Stimulated activated naive CD8-positive, alpha-beta T cell treated with anti-CD3 and anti-CD28 coated beads, Interleukin-15, Interleukin-2, amounts not matched to agents 100 ng/mL and 50 ng/mL, for 24 hours (primary cell): ENCODE results near the gene ZBTB7B.
A peak's percentile ranks its signal among the peaks of the same experiment; 100 is the strongest.

Experiments
- H3K27ac Mint-ChIP-seq: one replicate; pipeline ENCODE4 v1.8.0; 2021; ENCODE audit warnings: mild to moderate bottlenecking, mixed read lengths
- H3K27me3 Mint-ChIP-seq: one replicate; pipeline ENCODE4 v1.8.0; 2021; ENCODE audit warnings: mixed read lengths
- H3K36me3 Mint-ChIP-seq: one replicate; pipeline ENCODE4 v1.8.0; 2021; ENCODE audit warnings: low read depth, mixed read lengths
- H3K4me1 Mint-ChIP-seq: one replicate; pipeline ENCODE4 v1.8.0; 2021; ENCODE audit warnings: low read depth, mixed read lengths
- H3K4me3 Mint-ChIP-seq: one replicate; pipeline ENCODE4 v1.8.0; 2021; ENCODE audit warnings: mild to moderate bottlenecking, mixed read lengths
- H3K9me3 Mint-ChIP-seq: one replicate; pipeline ENCODE4 v1.8.0; 2021; ENCODE audit warnings: mixed read lengths

Gene ZBTB7B

GRCh38 chr1:155011437-155012025 lies 8.9 kb downstream of the ZBTB7B start:
- H3K4me1 Mint-ChIP-seq: peaks cover 77% of the 10 kb centered on the region
- no peak overlapping the region for H3K4me3 Mint-ChIP-seq
- H3K9me3 Mint-ChIP-seq: no peaks in the 10 kb centered on the region
- H3K36me3 Mint-ChIP-seq: peaks cover 7% of the 10 kb centered on the region
- H3K27ac Mint-ChIP-seq: no peak overlapping the region
- H3K27me3 Mint-ChIP-seq: no peaks in the 10 kb centered on the region

- Mint-ChIP-seq H3K9me3 (no peaks in the 10 kb centered on the region), H3K36me3 (peaks cover 7% of the 10 kb centered on the region)
These were observed 9.5 kb downstream of the ZBTB7B start for GRCh38 chr1:155012026-155012546.

GRCh38 chr1:155012776-155013602 lies 10.4 kb downstream of the ZBTB7B start:
- Mint-ChIP-seq H3K4me3 (peak overlapping the region; percentile 22), H3K4me1 (peaks cover 79% of the 10 kb centered on the region), H3K36me3 (peaks cover 7% of the 10 kb centered on the region), H3K27ac (peak overlapping the region; percentile 42), H3K9me3 (no peaks in the 10 kb centered on the region), H3K27me3 (no peaks in the 10 kb centered on the region)

More at GRCh38 chr1:155012026-155012546, 9.5 kb downstream of the ZBTB7B start:
- H3K27ac Mint-ChIP-seq: no peak overlapping the region
- peaks cover 77% of the 10 kb centered on the region for H3K4me1 Mint-ChIP-seq
- no peaks in the 10 kb centered on the region for H3K27me3 Mint-ChIP-seq
- H3K4me3 Mint-ChIP-seq: no peak overlapping the region

GRCh38 chr1:155013632-155014031 lies 11.0 kb downstream of the ZBTB7B start:
- Mint-ChIP-seq H3K4me1 (peaks cover 80% of the 10 kb centered on the region), H3K36me3 (peaks cover 7% of the 10 kb centered on the region), H3K27me3 (no peaks in the 10 kb centered on the region), H3K9me3 (no peaks in the 10 kb centered on the region), H3K27ac (no peak overlapping the region), H3K4me3 (no peak overlapping the region)

GRCh38 chr1:155014709-155015508 lies 12.3 kb downstream of the ZBTB7B start:
- Mint-ChIP-seq H3K4me3 (no peak overlapping the region), H3K4me1 (peaks cover 75% of the 10 kb centered on the region), H3K27me3 (no peaks in the 10 kb centered on the region), H3K27ac (no peak overlapping the region), H3K9me3 (no peaks in the 10 kb centered on the region), H3K36me3 (peaks cover 7% of the 10 kb centered on the region)

- no peaks in the 10 kb centered on the region for H3K9me3 Mint-ChIP-seq
- peak overlapping the region; percentile 67 for H3K27ac Mint-ChIP-seq
- no peaks in the 10 kb centered on the region for H3K27me3 Mint-ChIP-seq
- no peak overlapping the region for H3K4me3 Mint-ChIP-seq
- H3K36me3 Mint-ChIP-seq: peaks cover 7% of the 10 kb centered on the region
- H3K4me1 Mint-ChIP-seq: peaks cover 70% of the 10 kb centered on the region
These were observed 13.1 kb downstream of the ZBTB7B start for GRCh38 chr1:155015527-155016230.

- Mint-ChIP-seq H3K4me1 (peaks cover 63% of the 10 kb centered on the region), H3K36me3 (peaks cover 7% of the 10 kb centered on the region), H3K27ac (peak overlapping the region; percentile 67), H3K4me3 (peak overlapping the region; percentile 17), H3K9me3 (no peaks in the 10 kb centered on the region), H3K27me3 (no peaks in the 10 kb centered on the region)
These were observed 13.7 kb downstream of the ZBTB7B start for GRCh38 chr1:155016231-155016831.

- Mint-ChIP-seq H3K4me1 (peaks cover 57% of the 10 kb centered on the region), H3K27ac (peak overlapping the region; percentile 28), H3K27me3 (no peaks in the 10 kb centered on the region), H3K9me3 (no peaks in the 10 kb centered on the region), H3K4me3 (peak overlapping the region; percentile 69), H3K36me3 (peaks cover 7% of the 10 kb centered on the region)
These were observed 14.7 kb downstream of the ZBTB7B start for GRCh38 chr1:155017041-155017945.

- no peaks in the 10 kb centered on the region for H3K9me3 Mint-ChIP-seq
- no peaks in the 10 kb centered on the region for H3K27me3 Mint-ChIP-seq
- H3K4me1 Mint-ChIP-seq: peaks cover 50% of the 10 kb centered on the region
- peak overlapping the region; percentile 28 for H3K27ac Mint-ChIP-seq
- peaks cover 7% of the 10 kb centered on the region for H3K36me3 Mint-ChIP-seq
- peak overlapping the region; percentile 69 for H3K4me3 Mint-ChIP-seq
These were observed 15.3 kb downstream of the ZBTB7B start for GRCh38 chr1:155017946-155018316.

- peaks cover 7% of the 10 kb centered on the region for H3K36me3 Mint-ChIP-seq
- no peaks in the 10 kb centered on the region for H3K27me3 Mint-ChIP-seq
- no peak overlapping the region for H3K27ac Mint-ChIP-seq
- H3K4me3 Mint-ChIP-seq: no peak overlapping the region
- peaks cover 42% of the 10 kb centered on the region for H3K4me1 Mint-ChIP-seq
- H3K9me3 Mint-ChIP-seq: no peaks in the 10 kb centered on the region
These were observed 16.2 kb downstream of the ZBTB7B start for GRCh38 chr1:155018617-155019348.

- H3K27me3 Mint-ChIP-seq: no peaks in the 10 kb centered on the region
- no peaks in the 10 kb centered on the region for H3K9me3 Mint-ChIP-seq
- peak overlapping the region; percentile 70 for H3K27ac Mint-ChIP-seq
- H3K4me3 Mint-ChIP-seq: no peak overlapping the region
- H3K4me1 Mint-ChIP-seq: peaks cover 34% of the 10 kb centered on the region
- H3K36me3 Mint-ChIP-seq: peaks cover 7% of the 10 kb centered on the region
These were observed 17.0 kb downstream of the ZBTB7B start for GRCh38 chr1:155019377-155020245.
